EH (cell line): Measurements from ENCODE around the gene PSPH.
"Not testable (repeated sequence)": the region's sequence is repeated elsewhere in the genome, so short reads cannot be mapped to it uniquely, and the experiment has no call there.

Experiments
- DNase-seq: peaks from one replicate; pipeline ENCODE4 v3.0.0-alpha.2; 2015; ENCODE audit warnings: low read depth

PSPH gene

GRCh38 chr7:56062382-56062781 is 11.1 kb upstream of the PSPH start:
- DNase-seq: peak; percentile 77

GRCh38 chr7:56053993-56054392 is 2.7 kb upstream of the PSPH start:
- DNase-seq: no peak

GRCh38 chr7:56053379-56053778 is 2.1 kb upstream of the PSPH start:
- DNase-seq: no peak

- DNase-seq: no peak
Observed at GRCh38 chr7:56051053-56051338, 248 bp downstream of the PSPH start.

GRCh38 chr7:56048763-56049162 is 2.5 kb downstream of the PSPH start:
- peak; percentile 9 for DNase-seq

- DNase-seq: no peak
Observed at GRCh38 chr7:56048245-56048644, 3.0 kb downstream of the PSPH start.

GRCh38 chr7:56047446-56048116 is 3.7 kb downstream of the PSPH start:
- DNase-seq: not testable (repeated sequence)

GRCh38 chr7:56046721-56047445 is 4.4 kb downstream of the PSPH start:
- DNase-seq: peak; percentile 94

GRCh38 chr7:56045758-56046157 is 5.5 kb downstream of the PSPH start:
- DNase-seq: not testable (repeated sequence)

GRCh38 chr7:56040730-56041129 is 10.5 kb downstream of the PSPH start:
- no peak for DNase-seq

GRCh38 chr7:56033671-56034432 is 17.4 kb downstream of the PSPH start:
- DNase-seq: peak; percentile 74

GRCh38 chr7:56032578-56032977 is 18.7 kb downstream of the PSPH start:
- DNase-seq: not testable (repeated sequence)

GRCh38 chr7:56031556-56031955 is 19.7 kb downstream of the PSPH start:
- DNase-seq: not testable (repeated sequence)

- DNase-seq: no peak
Observed at GRCh38 chr7:56030340-56030739, 20.9 kb downstream of the PSPH start.

- DNase-seq: no peak
Observed at GRCh38 chr7:56028942-56029630, 22.2 kb downstream of the PSPH start.

- DNase-seq: no peak
Observed at GRCh38 chr7:56026538-56026937, 24.7 kb downstream of the PSPH start.

- DNase-seq: no peak
Observed at GRCh38 chr7:56023500-56023899, 27.7 kb downstream of the PSPH start.

- no peak for DNase-seq
Observed at GRCh38 chr7:56019501-56019900, 31.7 kb downstream of the PSPH start.

GRCh38 chr7:56017015-56017414 is 34.2 kb downstream of the PSPH start:
- not testable (repeated sequence) for DNase-seq

GRCh38 chr7:56009695-56010094 is 41.5 kb downstream of the PSPH start:
- DNase-seq: no peak

GRCh38 chr7:56007891-56008290 is 43.4 kb downstream of the PSPH start:
- no peak for DNase-seq

- DNase-seq: no peak
Observed at GRCh38 chr7:56007167-56007652, 44.0 kb downstream of the PSPH start.
